K562 (cell line): ENCODE data around the gene DACT3. TPM values are rescaled to one million over a fixed set of nuclear protein-coding genes. Genes with fewer than 3 reads are reported as not detected.

Experiments
- CHD7 ChIP-seq: fragments of 200-600 bp; sonication (generic); IDR thresholded peaks from one replicate; pipeline ENCODE4 v1.6.1; 2012; ENCODE audit warnings: mild to moderate bottlenecking, low read depth, low read length, inconsistent platforms
- polyA plus RNA-seq, 8 experiments: library from polyadenylated mRNA; depleted of rRNA in 4 of 8; stranded (reverse) in 5 of 8; unstranded in 3 of 8; fragments of >200 nt; fragmentation: Nextera tagmentation in 2 of 8; fragmentation: Illumina TruSeq in 1 of 8; extraction: Ambion mirVana in 2 of 8; extraction: Trizol in 1 of 8; gene quantifications; 2 replicates each; pipeline versions ENCODE4 v1.2.1 to v1.2.3, GENCODE V29; 2011 to 2014; ENCODE audit warnings: inconsistent platforms in 1 of 8, missing spikeins in 1 of 8
- total RNA-seq, 7 experiments: library from RNA; depleted of rRNA in 6 of 7; stranded (reverse); fragments of >200 nt in 6 of 7; fragmentation: Illumina TruSeq in 2 of 7; extraction: Trizol in 2 of 7; gene quantifications; 2 replicates each; pipeline versions ENCODE4 v1.2.1 to v1.2.3, GENCODE V29; 2011 to 2021; ENCODE audit warnings: low replicate concordance in 1 of 7

DACT3 gene
- total and polyA plus RNA-seq, 9 of the 15 experiments (the other 6 are each of a cell fraction or from before 2014, with no cell fraction given): 0.67 to 6.5 (median 3.5) TPM

GRCh38 chr19:46603195-46603637 lies 57.8 kb downstream of the DACT3 start (continued):
- no peak for TF ChIP-seq CHD7
